Transverse colon (tissue), 4 donors: Measurements from ENCODE around the gene CSGALNACT2. TPM values are rescaled to one million over a fixed set of nuclear protein-coding genes. Genes with fewer than 3 reads are reported as not detected.

Experiments
- DNase-seq: peaks from one replicate; pipeline ENCODE4 v3.0.0-alpha.2; 2019
- H3K27ac ChIP-seq, 4 donors: fragments of 200-600 bp; sonication (generic); 2 replicates each; pipeline ENCODE4 v1.5.1; 2016 to 2018; ENCODE audit warnings: inconsistent platforms in 4 of 4
- H3K27me3 ChIP-seq: fragments of 200-600 bp; sonication (generic); 2 replicates; pipeline ENCODE4 v1.5.1; 2017; ENCODE audit warnings: inconsistent platforms
- H3K36me3 ChIP-seq, 4 donors: fragments of 200-600 bp; sonication (generic); 2 replicates each; pipeline ENCODE4 v1.5.1; 2017 to 2019; ENCODE audit warnings: inconsistent platforms in 4 of 4
- H3K4me1 ChIP-seq, 4 donors: fragments of 200-600 bp; sonication (generic); 2 replicates each; pipeline ENCODE4 v1.5.1; 2017 to 2020; ENCODE audit warnings: inconsistent platforms in 4 of 4
- H3K4me3 ChIP-seq, 4 donors: fragments of 200-600 bp; sonication (generic); 1 replicate in 1 of 4; 2 replicates in 3 of 4; pipeline versions ENCODE4 v1.5.1 to v1.6.1; 2017 to 2019; ENCODE audit warnings: inconsistent platforms in 4 of 4
- H3K9me3 ChIP-seq, 2 donors: fragments of 200-600 bp; sonication (generic); 2 replicates each; pipeline ENCODE4 v1.5.1; 2017 to 2019; ENCODE audit warnings: inconsistent platforms in 2 of 2
- CTCF ChIP-seq, 5 experiments: fragments of 200-600 bp in 3 of 5; fragments of 450-650 bp in 2 of 5; sonication (generic) in 3 of 5; IDR thresholded peaks; 1 replicate in 2 of 5; 2 replicates in 3 of 5; pipeline ENCODE4 v1.5.1; 2016 to 2017; ENCODE audit warnings: antibody characterized with exemption in 5 of 5, inconsistent platforms in 3 of 5, mild to moderate bottlenecking in 2 of 5, moderate library complexity in 1 of 5
- EP300 ChIP-seq: sonication (generic); formaldehyde crosslinking; IDR thresholded peaks from one replicate; pipeline ENCODE4 v1.6.1; 2017; ENCODE audit warnings: antibody characterized with exemption, low read depth
- POLR2A ChIP-seq: fragments of 450-650 bp; IDR thresholded peaks from one replicate; pipeline ENCODE4 v1.6.1; 2016; ENCODE audit warnings: antibody characterized with exemption, mild to moderate bottlenecking, moderate library complexity
- POLR2AphosphoS5 ChIP-seq, 3 donors: sonication (generic); formaldehyde crosslinking; IDR thresholded peaks; one replicate each; pipeline ENCODE4 v1.6.1; 2016; ENCODE audit warnings: antibody characterized with exemption in 3 of 3
- whole genome bisulfite sequencing, 2 donors: methylation state at CpG; one replicate each; pipeline ENCODE4 v1.1.5; 2018; ENCODE audit warnings: low coverage in 1 of 2; 5-methylcytosine and 5-hydroxymethylcytosine counted together
- in situ Hi-C, 4 donors: fragments of 200-750 bp; cut with MboI; loops; one replicate each; pipeline versions ENCODE4 v1.15.0 to v1.15.1; 2017; ENCODE audit warnings: low sequenced_read_pairs in 3 of 4, low pct_ligation_motif_present in 1 of 4, low pct_unique_long_range_greater_than_20kb in 1 of 4
- intact Hi-C: fragments of 100-400 bp; cut with DNase I; formaldehyde crosslinking; loops from one replicate; pipeline ENCODE4 v1.15.1; 2023; ENCODE audit warnings: low total_unique reads
- total RNA-seq, 4 donors: library from RNA; depleted of rRNA; stranded (reverse); fragments of >200 nt; gene quantifications; one replicate each; pipeline ENCODE4 v1.1.0, GENCODE V29; 2016

CSGALNACT2 gene
- total RNA-seq, 4 donors from 2014 or later, result 4.1 to 15.5 (median 10.9) TPM

GRCh38 chr10:43205681-43206390 is 67.6 kb downstream of the CSGALNACT2 start:
- Histone ChIP-seq H3K9me3 (no peaks in the 10 kb centered on the region), H3K27ac (no peak overlapping the region), H3K36me3 (no peaks in the 10 kb centered on the region), H3K4me3 (no peak overlapping the region), H3K4me1 (peaks cover 0 to 17% (median 9%) of the 10 kb centered on the region in 4 donors), H3K27me3 (no peaks in the 10 kb centered on the region)
- DNase-seq, result peak; percentile 6
- TF ChIP-seq POLR2A, result no peak
- no peak for TF ChIP-seq CTCF (IDR thresholded peaks at IDR 0.05)
- in situ Hi-C loops, result no loop called here
- intact Hi-C loops, result no loop called here
- WGBS, 2 donors, result 91 to 93% methylated on average over 5 to 20 of the region's 20 CpGs

GRCh38 chr10:43206391-43207235 is 68.4 kb downstream of the CSGALNACT2 start:
- 89% methylated on average over 11 of the region's 13 CpGs; no CpG with 5 or more reads in 1 of the 2 donors for WGBS, 2 donors
- no peaks in the 10 kb centered on the region for H3K27me3 ChIP-seq
- TF ChIP-seq POLR2A (no peak), EP300 (no peak), CTCF (IDR thresholded peaks at IDR 0.05) (no peak), POLR2AphosphoS5 (IDR thresholded peaks at IDR 0.05) (no peak)
- no peaks in the 10 kb centered on the region for H3K36me3 ChIP-seq
- in situ Hi-C loops, result no loop called here
- peaks cover 0 to 17% (median 9%) of the 10 kb centered on the region in 4 donors for H3K4me1 ChIP-seq
- DNase-seq, result peak; percentile 5
- H3K4me3 ChIP-seq, result no peak overlapping the region
- no peaks in the 10 kb centered on the region for H3K9me3 ChIP-seq
- H3K27ac ChIP-seq, result no peak overlapping the region
- intact Hi-C loops, result no loop called here

- Histone ChIP-seq H3K27me3 (no peaks in the 10 kb centered on the region), H3K4me1 (peaks cover 0 to 3% (median 0%) of the 10 kb centered on the region in 4 donors), H3K9me3 (no peaks in the 10 kb centered on the region), H3K4me3 (no peak overlapping the region), H3K36me3 (no peaks in the 10 kb centered on the region), H3K27ac (no peak overlapping the region)
- intact Hi-C loops, result no loop called here
- TF ChIP-seq POLR2A (no peak), EP300 (no peak), CTCF (IDR thresholded peaks at IDR 0.05) (no peak), POLR2AphosphoS5 (IDR thresholded peaks at IDR 0.05) (no peak)
- WGBS, 2 donors, result 83 to 100% methylated on average over 1 to 17 of the region's 17 CpGs
- DNase-seq, result peak; percentile 4
- in situ Hi-C loops, result no loop called here
Measured at GRCh38 chr10:43208147-43209073, 70.2 kb downstream of the CSGALNACT2 start.

GRCh38 chr10:43209074-43209455 is 70.8 kb downstream of the CSGALNACT2 start:
- Histone ChIP-seq H3K27ac (no peak overlapping the region), H3K36me3 (no peaks in the 10 kb centered on the region), H3K4me3 (no peak overlapping the region), H3K9me3 (no peaks in the 10 kb centered on the region), H3K27me3 (no peaks in the 10 kb centered on the region), H3K4me1 (peaks cover 0 to 3% (median 0%) of the 10 kb centered on the region in 4 donors)
- intact Hi-C loops, result no loop called here
- in situ Hi-C loops, result no loop called here
- WGBS, 2 donors, result 86% methylated on average over 7 of the region's 7 CpGs; no CpG with 5 or more reads in 1 of the 2 donors
- DNase-seq, result peak; percentile 4
- TF ChIP-seq POLR2A, result no peak
- no peak for TF ChIP-seq EP300
- TF ChIP-seq CTCF (IDR thresholded peaks at IDR 0.05), result no peak
- no peak for TF ChIP-seq POLR2AphosphoS5 (IDR thresholded peaks at IDR 0.05)
